Smooth muscle cell (in vitro differentiated cells): ENCODE data around the gene DISP2. TPM values are rescaled to one million over a fixed set of nuclear protein-coding genes. Genes with fewer than 3 reads are reported as not detected.

Experiments used
- DNase-seq: peaks from one replicate; lab custom pipeline; 2025; ENCODE audit not compliant: unreplicated experiment; lab: John Stamatoyannopoulos, UW
- H2AFZ ChIP-seq: fragments of 200-600 bp; sonication (generic); 2 replicates; pipeline ENCODE4 v1.6.0; 2016; ENCODE audit warnings: antibody characterized with exemption, low read depth, mild to moderate bottlenecking
- H3F3A ChIP-seq: fragments of 200-600 bp; sonication (generic); 2 replicates; pipeline ENCODE4 v1.6.0; 2017; ENCODE audit warnings: antibody characterized with exemption, low read depth
- H3K27ac ChIP-seq: fragments of 200-600 bp; sonication (generic); 2 replicates; pipeline ENCODE4 v1.5.1; 2016; ENCODE audit warnings: low read depth, mild to moderate bottlenecking
- H3K27me3 ChIP-seq: fragments of 200-600 bp; sonication (generic); 2 replicates; pipeline ENCODE4 v1.6.1; 2016; ENCODE audit warnings: low read depth, mild to moderate bottlenecking
- H3K36me3 ChIP-seq: fragments of 200-600 bp; sonication (generic); 2 replicates; pipeline ENCODE4 v1.5.1; 2016; ENCODE audit warnings: low read depth
- H3K4me1 ChIP-seq: fragments of 200-600 bp; sonication (generic); 2 replicates; pipeline ENCODE4 v1.5.1; 2016; ENCODE audit warnings: low read depth
- H3K4me2 ChIP-seq: fragments of 200-600 bp; sonication (generic); 2 replicates; pipeline ENCODE4 v1.6.0; 2016; ENCODE audit warnings: mild to moderate bottlenecking
- H3K4me3 ChIP-seq: fragments of 200-600 bp; sonication (generic); 2 replicates; pipeline ENCODE4 v1.5.1; 2016; ENCODE audit warnings: mild to moderate bottlenecking
- H3K79me2 ChIP-seq: fragments of 200-600 bp; sonication (generic); 2 replicates; pipeline ENCODE4 v1.6.0; 2016; ENCODE audit warnings: low read depth, mild to moderate bottlenecking
- H3K9ac ChIP-seq: fragments of 200-600 bp; sonication (generic); 2 replicates; pipeline ENCODE4 v1.6.0; 2016; ENCODE audit warnings: low read depth
- H3K9me3 ChIP-seq: fragments of 200-600 bp; sonication (generic); replicated peaks from 2 replicates; pipeline ENCODE4 v1.5.1; 2016; ENCODE audit warnings: low read depth
- H4K20me1 ChIP-seq: fragments of 200-600 bp; sonication (generic); 2 replicates; pipeline ENCODE4 v1.6.0; 2016; ENCODE audit warnings: low read depth
- WGBS: methylation state at CpG from one replicate; pipeline ENCODE4 v1.1.7; 2016; ENCODE audit warnings: low lambda C conversion rate; 5-methylcytosine and 5-hydroxymethylcytosine counted together
- polyA plus RNA-seq: library from polyadenylated mRNA; unstranded; fragments of >200 nt; fragmentation: Nextera tagmentation; extraction: Ambion mirVana; gene quantifications from 2 replicates; pipeline ENCODE4 v1.2.1, GENCODE V29; 2016
- total RNA-seq: library from RNA; depleted of rRNA; stranded (reverse); fragments of >200 nt; gene quantifications from 2 replicates; pipeline ENCODE4 v1.2.3, GENCODE V29; 2014
- TF ChIP-seq, protein P1 (sequence below): fragments of 200-600 bp; sonication (generic); IDR thresholded peaks from 2 replicates; pipeline ENCODE4 v1.5.1; 2017; ENCODE audit warnings: borderline replicate concordance, mild to moderate bottlenecking, antibody characterized with exemption; ENCODE audit not compliant: insufficient read depth, poor library complexity, severe bottlenecking

Gene DISP2
- total and polyA plus RNA-seq, 2 experiments from 2014 or later = 0.46 to 0.58 TPM

DNA sequence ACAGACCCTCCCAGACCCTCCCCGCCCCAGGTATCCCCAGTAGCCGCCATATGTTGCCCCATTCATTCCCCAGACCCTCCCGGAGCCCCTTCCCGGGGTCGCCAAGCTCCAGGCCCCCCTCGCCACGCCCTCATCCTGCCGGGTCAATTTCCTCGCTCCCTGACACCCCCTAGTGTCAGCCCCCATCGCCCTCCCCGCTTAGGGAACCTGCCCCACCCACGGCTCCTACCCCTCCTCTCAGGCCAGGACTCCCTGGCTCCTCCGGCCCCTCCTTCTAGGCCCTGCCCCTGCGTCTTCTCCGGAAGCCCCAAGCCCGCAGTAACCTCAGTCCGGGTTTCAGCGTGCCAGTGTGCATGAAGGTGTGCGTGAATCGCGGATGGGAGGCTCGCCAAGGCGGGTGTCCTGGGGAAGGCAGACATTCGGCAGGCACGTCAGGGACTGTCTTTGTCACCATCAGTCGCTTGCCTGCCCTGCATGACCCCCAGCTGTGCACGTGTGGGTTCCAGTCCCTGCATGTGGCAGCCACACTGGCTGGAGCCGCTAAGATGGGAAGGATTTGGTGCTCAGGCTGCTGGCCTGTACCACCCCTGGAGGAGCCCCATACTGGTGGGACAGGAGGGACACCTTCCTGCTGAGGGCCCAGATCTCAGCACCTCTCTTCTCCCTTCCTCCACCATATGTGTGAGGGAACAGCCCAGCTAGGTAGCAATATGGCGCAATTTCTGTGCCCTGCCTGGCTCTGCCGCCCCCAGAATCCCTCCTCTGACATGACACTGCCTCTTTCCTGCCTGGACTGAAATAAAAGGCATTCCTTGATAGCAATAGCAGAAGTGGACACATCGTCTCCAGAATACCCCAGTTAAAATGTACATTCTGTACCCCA, 693 bp downstream of the DISP2 start:
- Histone ChIP-seq H2AFZ (no peak overlapping the region), H3K4me1 (no peaks in the 10 kb centered on the region), H3K79me2 (no peaks in the 10 kb centered on the region), H3K9ac (no peak overlapping the region), H3K36me3 (no peaks in the 10 kb centered on the region), H3K4me3 (peak overlapping the region; percentile 56), H3K27ac (no peak overlapping the region), H3K4me2 (peak overlapping the region; percentile 87), H3K9me3 (no peaks in the 10 kb centered on the region), H4K20me1 (no peaks in the 10 kb centered on the region), H3F3A (no peaks in the 10 kb centered on the region), H3K27me3 (peaks cover 12% of the 10 kb centered on the region)
- no peak for DNase-seq
- WGBS = 19% methylated on average over 18 of the region's 31 CpGs
- TF ChIP-seq, protein P1, sequence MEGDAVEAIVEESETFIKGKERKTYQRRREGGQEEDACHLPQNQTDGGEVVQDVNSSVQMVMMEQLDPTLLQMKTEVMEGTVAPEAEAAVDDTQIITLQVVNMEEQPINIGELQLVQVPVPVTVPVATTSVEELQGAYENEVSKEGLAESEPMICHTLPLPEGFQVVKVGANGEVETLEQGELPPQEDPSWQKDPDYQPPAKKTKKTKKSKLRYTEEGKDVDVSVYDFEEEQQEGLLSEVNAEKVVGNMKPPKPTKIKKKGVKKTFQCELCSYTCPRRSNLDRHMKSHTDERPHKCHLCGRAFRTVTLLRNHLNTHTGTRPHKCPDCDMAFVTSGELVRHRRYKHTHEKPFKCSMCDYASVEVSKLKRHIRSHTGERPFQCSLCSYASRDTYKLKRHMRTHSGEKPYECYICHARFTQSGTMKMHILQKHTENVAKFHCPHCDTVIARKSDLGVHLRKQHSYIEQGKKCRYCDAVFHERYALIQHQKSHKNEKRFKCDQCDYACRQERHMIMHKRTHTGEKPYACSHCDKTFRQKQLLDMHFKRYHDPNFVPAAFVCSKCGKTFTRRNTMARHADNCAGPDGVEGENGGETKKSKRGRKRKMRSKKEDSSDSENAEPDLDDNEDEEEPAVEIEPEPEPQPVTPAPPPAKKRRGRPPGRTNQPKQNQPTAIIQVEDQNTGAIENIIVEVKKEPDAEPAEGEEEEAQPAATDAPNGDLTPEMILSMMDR = no peak

DNA sequence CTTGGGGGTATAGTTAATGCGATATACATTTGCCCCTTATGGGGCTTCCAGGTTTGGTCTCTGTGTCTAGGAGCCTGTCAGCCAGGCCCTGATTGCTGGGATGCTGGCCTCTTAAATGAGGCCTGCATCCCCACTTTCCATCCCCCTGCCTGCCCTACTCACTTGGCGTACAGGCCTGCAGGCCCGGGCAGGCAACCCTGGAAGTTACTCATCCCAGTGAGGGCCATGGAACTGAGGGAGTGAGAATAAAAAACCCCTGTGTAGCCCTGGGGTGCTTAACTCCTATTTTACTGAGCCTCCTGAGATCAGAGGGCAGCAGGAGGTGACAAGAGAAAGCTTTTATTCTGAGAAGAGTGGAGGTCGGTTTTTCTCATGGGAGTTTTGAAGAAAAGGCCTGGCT, 2.0 kb downstream of the DISP2 start:
- Histone ChIP-seq H3K79me2 (no peaks in the 10 kb centered on the region), H3K9me3 (no peaks in the 10 kb centered on the region), H3K27me3 (peaks cover 12% of the 10 kb centered on the region), H3K36me3 (no peaks in the 10 kb centered on the region), H4K20me1 (no peaks in the 10 kb centered on the region), H3K4me3 (no peak overlapping the region), H3K4me2 (no peak overlapping the region), H3K27ac (no peak overlapping the region), H3F3A (no peaks in the 10 kb centered on the region), H3K4me1 (no peaks in the 10 kb centered on the region), H3K9ac (no peak overlapping the region), H2AFZ (no peak overlapping the region)
- TF ChIP-seq, protein P1 = no peak
- DNase-seq = no peak
- WGBS = 69% methylated on average over 4 of the region's 4 CpGs

DNA sequence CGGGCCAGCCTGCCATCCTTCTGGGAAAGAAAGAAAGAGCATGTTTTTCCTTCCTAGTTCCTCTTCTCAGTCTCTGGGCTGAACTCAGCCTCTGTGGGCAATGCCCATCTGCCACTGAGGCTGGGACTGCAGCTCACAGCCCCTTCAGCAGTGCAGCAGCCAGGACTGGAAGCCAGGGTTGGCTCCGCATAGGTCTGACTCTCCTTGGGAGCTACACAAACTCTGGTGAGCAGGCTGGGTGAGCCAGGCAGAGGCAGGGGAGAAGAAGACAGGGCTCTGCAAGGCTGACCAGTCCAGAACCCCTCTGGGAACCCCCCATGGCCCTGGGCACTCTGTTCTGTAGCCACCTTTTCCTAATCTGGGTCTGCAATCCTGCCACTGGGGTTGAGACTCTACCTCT, 3.6 kb downstream of the DISP2 start:
- no peak overlapping the region for H3K9ac ChIP-seq
- no peak overlapping the region for H3K4me2 ChIP-seq
- DNase-seq = no peak
- H3K4me1 ChIP-seq = no peaks in the 10 kb centered on the region
- no peak overlapping the region for H2AFZ ChIP-seq
- TF ChIP-seq, protein P1 = no peak
- no peaks in the 10 kb centered on the region for H3K79me2 ChIP-seq
- no peaks in the 10 kb centered on the region for H3K36me3 ChIP-seq
- no peaks in the 10 kb centered on the region for H3K9me3 ChIP-seq
- no peak overlapping the region for H3K4me3 ChIP-seq
- no peak overlapping the region for H3K27ac ChIP-seq
- no peaks in the 10 kb centered on the region for H3F3A ChIP-seq
- 98% methylated on average over 2 of the region's 2 CpGs for WGBS
- H4K20me1 ChIP-seq = no peaks in the 10 kb centered on the region
- H3K27me3 ChIP-seq = peaks cover 12% of the 10 kb centered on the region

DNA sequence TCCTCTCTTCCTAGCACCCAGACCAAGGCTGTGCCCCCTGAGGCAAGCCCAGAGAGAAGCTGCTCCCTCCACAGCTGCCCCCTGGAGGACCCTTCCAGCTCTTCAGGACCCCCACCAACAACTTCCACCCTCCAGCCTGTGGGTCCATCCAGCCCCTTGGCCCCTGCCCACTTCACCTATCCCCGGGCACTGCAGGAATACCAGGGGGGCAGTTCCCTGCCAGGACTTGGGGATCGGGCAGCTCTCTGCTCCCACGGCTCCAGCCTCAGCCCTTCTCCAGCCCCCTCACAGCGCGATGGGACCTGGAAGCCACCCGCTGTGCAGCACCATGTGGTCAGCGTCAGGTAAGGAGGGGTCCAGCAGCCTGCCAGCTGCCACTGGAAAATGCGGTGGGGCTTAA, 5.6 kb downstream of the DISP2 start:
- no peak overlapping the region for H3K9ac ChIP-seq
- H3F3A ChIP-seq = no peaks in the 10 kb centered on the region
- H3K4me1 ChIP-seq = no peaks in the 10 kb centered on the region
- no peaks in the 10 kb centered on the region for H3K36me3 ChIP-seq
- H3K4me2 ChIP-seq = no peak overlapping the region
- no peaks in the 10 kb centered on the region for H3K9me3 ChIP-seq
- no peak overlapping the region for H2AFZ ChIP-seq
- 82% methylated on average over 8 of the region's 8 CpGs for WGBS
- H3K27ac ChIP-seq = no peak overlapping the region
- H3K4me3 ChIP-seq = no peak overlapping the region
- TF ChIP-seq, protein P1 = no peak
- no peaks in the 10 kb centered on the region for H3K79me2 ChIP-seq
- no peaks in the 10 kb centered on the region for H4K20me1 ChIP-seq
- DNase-seq = no peak
- H3K27me3 ChIP-seq = peaks cover 12% of the 10 kb centered on the region
